Karpas-422 (cell line): ENCODE measurements around the gene MRPL51. TPM values are rescaled to one million over a fixed set of nuclear protein-coding genes. Genes with fewer than 3 reads are reported as not detected.
"Not testable (repeated sequence)": the region's sequence is repeated elsewhere in the genome, so short reads cannot be mapped to it uniquely, and the experiment has no call there.

ENCODE experiments used
- DNase-seq: peaks from one replicate; pipeline ENCODE4 v3.0.0-alpha.2; 2015
- H2AFZ ChIP-seq: fragments of 200-600 bp; sonication (generic); 2 replicates; pipeline ENCODE4 v1.6.1; 2014; ENCODE audit warnings: antibody characterized with exemption, low read length, mixed read lengths
- H3K27ac ChIP-seq: fragments of 200-600 bp; sonication (generic); 2 replicates; pipeline ENCODE4 v1.5.1; 2014; ENCODE audit warnings: mild to moderate bottlenecking, low read length, moderate library complexity
- H3K27me3 ChIP-seq: fragments of 200-600 bp; sonication (generic); 2 replicates; pipeline ENCODE4 v1.6.1; 2014; ENCODE audit warnings: low read length, mixed read lengths
- H3K36me3 ChIP-seq: fragments of 200-600 bp; sonication (generic); 2 replicates; pipeline ENCODE4 v1.6.1; 2014; ENCODE audit warnings: low read length, mixed read lengths; ENCODE audit not compliant: insufficient read depth
- H3K4me1 ChIP-seq: fragments of 200-600 bp; sonication (generic); 2 replicates; pipeline ENCODE4 v1.6.1; 2014; ENCODE audit warnings: mild to moderate bottlenecking, low read length, mixed read lengths
- H3K4me2 ChIP-seq: fragments of 200-600 bp; sonication (generic); 2 replicates; pipeline ENCODE4 v1.6.1; 2014; ENCODE audit warnings: low read length, low read depth, mild to moderate bottlenecking; ENCODE audit not compliant: poor library complexity, severe bottlenecking
- H3K4me3 ChIP-seq: fragments of 200-600 bp; sonication (generic); 2 replicates; pipeline ENCODE4 v1.5.1; 2014; ENCODE audit warnings: mild to moderate bottlenecking, antibody characterized with exemption, low read length, mixed read lengths
- H3K79me2 ChIP-seq: fragments of 200-600 bp; sonication (generic); 2 replicates; pipeline ENCODE4 v1.6.1; 2014; ENCODE audit warnings: mild to moderate bottlenecking, low read length, mixed read lengths
- H3K9ac ChIP-seq: fragments of 200-600 bp; sonication (generic); 2 replicates; pipeline ENCODE4 v1.6.0; 2014; ENCODE audit warnings: low read length
- H3K9me2 ChIP-seq: fragments of 200-600 bp; sonication (generic), shearing (Covaris generic); replicated peaks from 2 replicates; pipeline ENCODE4 v1.6.0; 2014; ENCODE audit warnings: mild to moderate bottlenecking, low read length, moderate library complexity; ENCODE audit not compliant: insufficient read depth
- H3K9me3 ChIP-seq: fragments of 300-700, 200-600 bp; sonication (generic); 2 replicates; pipeline ENCODE4 v1.6.1; 2014; ENCODE audit warnings: low read length, mixed read lengths
- H4K20me1 ChIP-seq: fragments of 200-600 bp; sonication (generic); 2 replicates; pipeline ENCODE4 v1.6.1; 2014; ENCODE audit warnings: mild to moderate bottlenecking, antibody characterized with exemption, low read length, low read depth; ENCODE audit not compliant: insufficient read depth
- total RNA-seq: library from RNA; depleted of rRNA; stranded (reverse); fragments of >200 nt; shearing (Covaris generic); gene quantifications from 2 replicates; pipeline ENCODE4 v1.2.3, GENCODE V29; 2014; ENCODE audit warnings: low replicate concordance

MRPL51 gene
- total RNA-seq, 1 experiment from 2014 or later: 171 TPM

DNA sequence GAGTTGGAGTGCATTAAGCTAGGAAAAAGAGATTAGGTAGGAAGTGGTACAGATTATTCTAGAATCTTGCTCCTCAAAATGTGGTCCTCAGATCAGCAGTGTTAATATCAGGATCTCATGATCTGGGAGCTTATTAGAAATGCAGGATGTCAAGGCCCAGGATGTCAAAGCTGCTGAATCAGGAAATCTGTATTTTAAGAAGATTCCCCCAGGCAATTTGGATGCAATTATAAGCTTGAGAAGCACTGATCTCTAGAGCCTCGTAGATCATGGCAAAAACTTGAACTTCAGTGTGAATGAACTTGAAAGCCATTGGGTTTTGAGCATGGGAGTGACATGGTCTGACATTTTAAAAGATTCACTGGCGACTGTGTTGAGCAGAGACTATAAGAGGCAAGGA, 7.4 kb upstream of the MRPL51 start:
- Histone ChIP-seq H4K20me1 (no peaks in the 10 kb centered on the region), H3K79me2 (peaks cover 65% of the 10 kb centered on the region), H3K36me3 (peaks cover 55% of the 10 kb centered on the region), H3K4me1 (peaks cover 13% of the 10 kb centered on the region), H3K9me2 (no peaks in the 10 kb centered on the region), H3K9ac (0 out of 2 replicates have a peak overlapping the region, but pooled peaks have one; percentile 24), H3K27ac (no peak overlapping the region; the same call in 1 of the 2 replicates), H3K27me3 (no peaks in the 10 kb centered on the region), H3K4me2 (no peak overlapping the region), H3K9me3 (no peaks in the 10 kb centered on the region), H3K4me3 (no peak overlapping the region), H2AFZ (no peak overlapping the region)
- no peak for DNase-seq

DNA sequence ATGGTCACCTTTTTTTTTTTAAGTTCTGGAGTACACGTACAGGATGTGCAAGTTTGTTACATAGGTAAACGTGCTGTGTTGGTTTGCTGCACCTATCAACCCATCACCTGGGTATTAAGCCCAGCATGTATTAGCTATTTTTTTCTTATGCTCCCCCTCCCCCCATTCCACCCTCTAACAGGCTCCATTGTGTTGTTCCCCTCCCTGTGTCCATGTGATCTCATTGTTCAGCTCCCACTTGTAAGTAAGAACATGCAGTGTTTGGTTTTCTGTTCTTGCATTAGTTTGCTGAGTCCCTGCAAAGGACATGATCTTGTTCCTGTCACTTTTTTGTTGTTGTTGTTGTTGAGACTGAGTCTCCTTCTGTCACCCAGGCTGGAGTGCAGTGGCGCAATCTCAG, 4.2 kb upstream of the MRPL51 start:
- not testable (repeated sequence) for H3K4me2 ChIP-seq, H3K9ac ChIP-seq, H3K27me3 ChIP-seq, H3K4me3 ChIP-seq, H3K9me2 ChIP-seq, H2AFZ ChIP-seq, H4K20me1 ChIP-seq, H3K9me3 ChIP-seq, DNase-seq
- Histone ChIP-seq H3K27ac (peak overlapping the region; percentile 98; the same call in 1 of the 2 replicates), H3K79me2 (peaks cover 58% of the 10 kb centered on the region), H3K4me1 (peaks cover 33% of the 10 kb centered on the region), H3K36me3 (peaks cover 49% of the 10 kb centered on the region)

DNA sequence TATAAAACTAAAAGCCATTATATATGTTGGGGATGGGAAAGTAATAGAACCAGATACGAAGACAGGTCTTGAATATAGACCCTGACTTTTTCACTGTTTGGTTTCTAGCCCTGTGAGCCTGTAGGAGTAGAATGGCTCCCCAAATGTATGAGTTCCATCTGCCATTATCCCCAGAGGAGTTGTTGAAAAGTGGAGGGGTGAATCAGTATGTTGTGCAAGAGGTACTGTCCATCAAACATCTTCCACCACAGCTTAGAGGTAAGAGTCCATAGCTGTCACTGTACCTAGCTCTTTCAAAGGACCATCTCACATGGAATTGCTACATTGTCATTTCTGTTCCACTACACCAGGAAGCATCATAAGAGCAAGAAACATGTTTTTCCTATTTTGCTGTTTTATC, 1.9 kb upstream of the MRPL51 start:
- peak overlapping the region; percentile 94 for H3K9ac ChIP-seq
- peaks cover 39% of the 10 kb centered on the region for H3K36me3 ChIP-seq
- H3K4me1 ChIP-seq: peaks cover 39% of the 10 kb centered on the region
- no peaks in the 10 kb centered on the region for H3K9me2 ChIP-seq
- H3K4me3 ChIP-seq: peak overlapping the region; percentile 93
- H3K4me2 ChIP-seq: peak overlapping the region; percentile 90
- no peaks in the 10 kb centered on the region for H3K9me3 ChIP-seq
- no peak overlapping the region for H2AFZ ChIP-seq
- H3K27ac ChIP-seq: peak overlapping the region; percentile 98
- H3K27me3 ChIP-seq: no peaks in the 10 kb centered on the region
- no peaks in the 10 kb centered on the region for H4K20me1 ChIP-seq
- peak; percentile 82 for DNase-seq
- peaks cover 45% of the 10 kb centered on the region for H3K79me2 ChIP-seq

DNA sequence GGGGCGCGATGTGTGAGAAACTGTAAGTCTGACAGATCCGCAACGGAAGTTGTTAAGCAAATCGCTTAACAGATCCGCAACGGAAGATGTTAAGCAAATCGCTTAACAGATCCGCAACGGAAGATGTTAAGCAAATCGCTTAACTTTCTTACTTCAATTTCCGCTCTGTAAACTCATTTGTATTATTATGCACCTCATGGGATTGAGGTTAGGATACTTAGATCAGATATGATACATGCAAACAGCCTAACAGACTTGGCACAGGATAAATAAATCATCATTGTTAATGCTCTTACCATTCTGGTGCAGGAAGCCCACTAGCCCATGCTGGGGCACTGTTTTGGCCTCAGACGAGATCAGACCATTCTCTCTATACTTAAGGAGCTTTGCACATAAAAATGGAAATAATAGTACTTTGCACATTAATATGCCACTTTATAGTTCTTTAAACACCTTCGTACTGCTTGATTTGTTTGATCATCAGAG, 1.2 kb upstream of the MRPL51 start:
- H3K79me2 ChIP-seq: peaks cover 39% of the 10 kb centered on the region
- H4K20me1 ChIP-seq: no peaks in the 10 kb centered on the region
- no peaks in the 10 kb centered on the region for H3K27me3 ChIP-seq
- no peaks in the 10 kb centered on the region for H3K9me3 ChIP-seq
- peak overlapping the region; percentile 90 for H3K4me2 ChIP-seq
- no peaks in the 10 kb centered on the region for H3K9me2 ChIP-seq
- H3K4me3 ChIP-seq: peak overlapping the region; percentile 93
- H3K4me1 ChIP-seq: peaks cover 39% of the 10 kb centered on the region
- peak overlapping the region; percentile 98 for H3K27ac ChIP-seq
- peak overlapping the region; percentile 94 for H3K9ac ChIP-seq
- no peak overlapping the region for H2AFZ ChIP-seq
- H3K36me3 ChIP-seq: peaks cover 39% of the 10 kb centered on the region
- peak; percentile 95 for DNase-seq

DNA sequence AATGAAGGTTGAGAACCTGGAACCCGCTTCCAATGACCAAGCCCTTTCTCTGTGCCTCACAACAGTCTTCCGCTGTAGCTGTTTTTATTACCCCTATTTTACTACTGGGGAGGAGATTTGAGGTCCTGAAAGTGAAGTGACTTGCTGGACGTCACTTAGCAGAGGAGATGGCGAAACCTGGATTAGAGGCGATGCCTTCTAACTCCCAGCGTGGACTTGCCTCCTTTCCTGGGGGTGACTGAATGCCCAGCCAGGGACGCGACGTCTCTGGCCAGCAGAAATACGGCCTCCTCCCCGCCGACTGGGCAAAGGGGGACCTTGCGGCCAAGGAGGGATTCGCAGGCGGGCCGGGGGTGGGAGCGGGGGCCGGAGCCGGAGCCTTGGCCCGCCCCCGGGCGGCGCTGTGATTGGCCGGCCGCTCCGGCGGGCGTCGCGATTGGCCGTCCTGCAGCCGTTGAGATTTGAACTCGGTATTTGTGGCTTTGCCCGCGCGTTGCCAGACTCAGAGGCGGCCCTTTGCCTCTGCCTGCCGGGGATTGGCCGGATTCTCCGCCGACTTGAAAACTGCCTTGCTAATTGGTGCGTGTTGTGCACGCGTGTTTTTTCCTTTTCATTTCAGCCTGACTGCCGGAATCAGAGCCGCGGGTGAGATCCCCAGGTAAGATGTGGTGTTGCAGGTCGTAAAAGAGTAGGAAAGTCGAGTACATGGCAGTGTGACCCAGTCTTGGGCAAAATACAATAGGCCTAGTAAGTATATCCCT, 615 bp upstream of the MRPL51 start, which contains the start of gene NCAPD2:
Gene NCAPD2 (plus strand): TSS at position 606 of the 761 bp plus-strand sequence. CDS start 997 bp downstream, outside the sequence.
- Histone ChIP-seq H2AFZ (peak within 1 kb of the TSS; percentile 31; the same call in 1 of the 2 replicates), H3K4me3 (peak within 1 kb of the TSS; percentile 93), H3K9ac (peak within 1 kb of the TSS; percentile 94), H3K9me3 (no peaks in the 10 kb centered on the region), H3K36me3 (peaks cover 33% of the 10 kb centered on the region), H3K79me2 (peaks cover 39% of the 10 kb centered on the region), H3K9me2 (no peaks in the 10 kb centered on the region), H3K27me3 (no peaks in the 10 kb centered on the region), H4K20me1 (no peaks in the 10 kb centered on the region), H3K4me2 (peak within 1 kb of the TSS; percentile 90), H3K27ac (peak within 1 kb of the TSS; percentile 98), H3K4me1 (peaks cover 39% of the 10 kb centered on the region)
- DNase-seq: peak; percentile 98

DNA sequence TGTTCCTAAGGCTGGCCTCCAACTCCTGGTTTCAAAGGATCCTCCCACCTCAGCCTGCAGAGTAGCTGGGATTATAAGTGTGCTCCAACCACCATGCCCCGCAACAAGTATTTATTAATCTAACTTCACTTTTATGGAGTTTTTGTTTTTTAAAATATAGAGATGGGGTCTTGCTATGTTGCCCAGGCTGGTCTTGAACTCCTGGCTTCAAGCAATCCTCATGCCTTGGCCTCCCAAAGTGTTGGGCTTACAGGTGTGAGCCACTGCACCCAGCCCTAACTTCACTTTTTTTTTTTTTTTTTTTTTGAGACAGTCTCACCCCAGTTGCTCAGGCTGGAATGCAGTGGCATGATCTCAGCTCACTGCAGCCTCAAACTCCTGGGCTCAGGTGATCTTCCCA, 2.4 kb downstream of the MRPL51 start:
- not testable (repeated sequence) for H3K9ac ChIP-seq, DNase-seq, H4K20me1 ChIP-seq, H2AFZ ChIP-seq, H3K27me3 ChIP-seq, H3K9me2 ChIP-seq, H3K4me3 ChIP-seq, H3K27ac ChIP-seq, H3K4me2 ChIP-seq, H3K9me3 ChIP-seq
- Histone ChIP-seq H3K36me3 (peaks cover 15% of the 10 kb centered on the region), H3K4me1 (peaks cover 28% of the 10 kb centered on the region), H3K79me2 (peaks cover 21% of the 10 kb centered on the region)

DNA sequence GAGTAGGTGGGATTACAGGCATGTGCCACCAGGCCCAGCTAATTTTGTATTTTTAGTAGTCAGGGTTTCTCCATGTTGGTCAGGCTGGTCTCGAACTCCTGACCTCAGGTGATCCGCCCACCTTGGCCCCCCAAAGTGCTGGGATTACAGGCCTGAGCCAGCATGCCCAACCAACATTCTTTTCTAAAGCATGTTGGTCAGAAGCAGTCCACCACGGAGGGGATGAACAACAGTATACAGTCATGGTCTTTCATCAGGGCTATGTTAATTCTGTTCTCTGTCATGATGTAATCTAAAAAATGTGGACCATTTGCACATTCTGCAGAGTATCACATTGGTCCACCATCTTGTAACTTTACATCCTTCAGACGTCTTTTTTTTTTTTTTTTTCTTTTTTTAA, 3.6 kb downstream of the MRPL51 start:
- Histone ChIP-seq H2AFZ (no peak overlapping the region), H3K9ac (no peak overlapping the region), H3K79me2 (peaks cover 12% of the 10 kb centered on the region), H3K27ac (no peak overlapping the region), H3K9me2 (no peaks in the 10 kb centered on the region), H3K27me3 (no peaks in the 10 kb centered on the region), H3K4me1 (peaks cover 16% of the 10 kb centered on the region), H3K9me3 (no peaks in the 10 kb centered on the region), H4K20me1 (no peaks in the 10 kb centered on the region), H3K4me2 (no peak overlapping the region), H3K4me3 (no peak overlapping the region), H3K36me3 (peaks cover 10% of the 10 kb centered on the region)
- no peak for DNase-seq

DNA sequence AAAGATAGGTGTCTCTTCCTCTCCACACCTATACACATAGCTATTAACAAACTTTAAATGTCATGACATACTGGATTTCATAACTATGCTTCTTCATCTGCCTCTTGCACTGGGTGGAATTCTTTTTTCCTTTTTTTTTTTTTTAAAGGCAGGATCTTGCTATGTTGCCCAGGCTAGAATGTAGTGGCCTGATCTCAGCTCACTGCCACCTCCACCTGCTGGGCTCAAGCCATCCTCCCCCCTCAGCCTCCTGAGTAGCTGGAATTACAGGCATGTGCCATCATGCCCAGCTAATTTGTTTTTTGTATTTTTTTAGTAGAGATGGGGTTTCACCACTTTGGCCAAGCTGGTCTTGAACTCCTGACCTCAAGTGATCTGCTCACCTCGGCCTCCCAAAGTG, 4.8 kb downstream of the MRPL51 start:
- H3K27ac ChIP-seq: no peak overlapping the region
- no peak overlapping the region for H2AFZ ChIP-seq
- no peak overlapping the region for H3K4me2 ChIP-seq
- DNase-seq: no peak
- H4K20me1 ChIP-seq: no peaks in the 10 kb centered on the region
- no peaks in the 10 kb centered on the region for H3K9me3 ChIP-seq
- H3K27me3 ChIP-seq: no peaks in the 10 kb centered on the region
- H3K9me2 ChIP-seq: no peaks in the 10 kb centered on the region
- peaks cover 10% of the 10 kb centered on the region for H3K36me3 ChIP-seq
- H3K4me1 ChIP-seq: peaks cover 8% of the 10 kb centered on the region
- peaks cover 12% of the 10 kb centered on the region for H3K79me2 ChIP-seq
- H3K9ac ChIP-seq: no peak overlapping the region
- H3K4me3 ChIP-seq: no peak overlapping the region
